GM10266 (cell line): ENCODE data around the gene CCDC186.

Source experiments
- DNase-seq: peaks from one replicate; pipeline ENCODE4 v3.0.0; 2012; ENCODE audit errors: extremely low spot score
- CTCF ChIP-seq: IDR thresholded peaks from 2 replicates; pipeline ENCODE4 v1.5.1; 2012; ENCODE audit warnings: mild to moderate bottlenecking, low read depth; ENCODE audit not compliant: control insufficient read depth, insufficient read depth; ENCODE audit errors: missing control alignments

CCDC186 gene

GRCh38 chr10:114176511-114176910, 2.5 kb upstream of the CCDC186 start:
- TF ChIP-seq CTCF = no peak
- DNase-seq = no peak

GRCh38 chr10:114175667-114176066, 1.7 kb upstream of the CCDC186 start:
- TF ChIP-seq CTCF = no peak
- no peak for DNase-seq

GRCh38 chr10:114174695-114175188, 739 bp upstream of the CCDC186 start:
- TF ChIP-seq CTCF = no peak
- DNase-seq = peak; percentile 37

- DNase-seq = no peak
- TF ChIP-seq CTCF = no peak
These were observed 441 bp downstream of the CCDC186 start for GRCh38 chr10:114173603-114173920.

- no peak for DNase-seq
These were observed 1.0 kb downstream of the CCDC186 start for GRCh38 chr10:114172776-114173602.

GRCh38 chr10:114172216-114172615, 1.8 kb downstream of the CCDC186 start:
- DNase-seq = no peak
- no peak for TF ChIP-seq CTCF

More at GRCh38 chr10:114172776-114173602, 1.0 kb downstream of the CCDC186 start:
- no peak for TF ChIP-seq CTCF

GRCh38 chr10:114168450-114169009, 5.5 kb downstream of the CCDC186 start:
- no peak for TF ChIP-seq CTCF
- DNase-seq = no peak
